Mesodermal cell (in vitro differentiated cells): ENCODE data around the gene FAM8A1.

Source experiments
- H3K27ac ChIP-seq: 2 replicates; pipeline ENCODE4 v1.7.0; 2013; ENCODE audit warnings: mild to moderate bottlenecking, low read depth, low read length, moderate library complexity; ENCODE audit not compliant: severe bottlenecking
- H3K36me3 ChIP-seq: 2 replicates; pipeline ENCODE4 v1.7.1; 2013; ENCODE audit warnings: mild to moderate bottlenecking, low read length, moderate library complexity; ENCODE audit not compliant: control insufficient read depth, insufficient read depth
- H3K4me1 ChIP-seq: one replicate; pipeline ENCODE4 v1.7.1; 2013; ENCODE audit warnings: mild to moderate bottlenecking, low read length; ENCODE audit not compliant: insufficient read depth, control insufficient read depth, poor library complexity, severe bottlenecking
- H3K4me3 ChIP-seq: 2 replicates; pipeline ENCODE4 v1.7.0; 2013; ENCODE audit warnings: low read length, control low read depth, mild to moderate bottlenecking; ENCODE audit not compliant: insufficient read depth, poor library complexity, severe bottlenecking; ENCODE audit errors: extremely low read depth
- H3K9me3 ChIP-seq: 2 replicates; pipeline ENCODE4 v1.7.1; 2013; ENCODE audit warnings: mild to moderate bottlenecking, low read length, moderate library complexity; ENCODE audit not compliant: control insufficient read depth
- WGBS, 2 experiments: methylation state at CpG; one replicate each; pipeline ENCODE4 v1.1.5; 2013; ENCODE audit warnings: missing lambda C conversion rate in 2 of 2; ENCODE audit not compliant: insufficient coverage in 2 of 2; 5-methylcytosine and 5-hydroxymethylcytosine counted together

The FAM8A1 gene

GRCh38 chr6:17601386-17601703 is 1.2 kb downstream of the FAM8A1 start:
- peaks cover 18% of the 10 kb centered on the region for H3K36me3 ChIP-seq
- 38 to 51% methylated on average over 3 to 5 of the region's 5 CpGs for WGBS, 2 experiments
- no peaks in the 10 kb centered on the region for H3K9me3 ChIP-seq
- H3K27ac ChIP-seq, result no peak overlapping the region
- no peaks in the 10 kb centered on the region for H3K4me1 ChIP-seq
- peak overlapping the region; percentile 87 for H3K4me3 ChIP-seq

- H3K9me3 ChIP-seq, result no peaks in the 10 kb centered on the region
- H3K4me1 ChIP-seq, result no peaks in the 10 kb centered on the region
- WGBS, 2 experiments, result 100% methylated on average over 1 of the region's 1 CpG; no CpG with 5 or more reads in 1 of the 2 experiments
- H3K27ac ChIP-seq, result no peak overlapping the region
- peaks cover 25% of the 10 kb centered on the region for H3K36me3 ChIP-seq
- H3K4me3 ChIP-seq, result no peak overlapping the region
Measured at GRCh38 chr6:17602888-17603287, 2.8 kb downstream of the FAM8A1 start.

GRCh38 chr6:17606606-17607005 is 6.5 kb downstream of the FAM8A1 start:
- Histone ChIP-seq H3K36me3 (peaks cover 32% of the 10 kb centered on the region), H3K9me3 (no peaks in the 10 kb centered on the region), H3K4me3 (no peak overlapping the region), H3K27ac (no peak overlapping the region), H3K4me1 (no peaks in the 10 kb centered on the region)
- WGBS, 2 experiments, result 88 to 100% methylated on average over 3 to 4 of the region's 4 CpGs

GRCh38 chr6:17610835-17611234 is 10.7 kb downstream of the FAM8A1 start:
- Histone ChIP-seq H3K36me3 (peaks cover 41% of the 10 kb centered on the region), H3K27ac (no peak overlapping the region), H3K4me3 (no peak overlapping the region), H3K9me3 (no peaks in the 10 kb centered on the region), H3K4me1 (no peaks in the 10 kb centered on the region)
- WGBS, 2 experiments, result 93 to 100% methylated on average over 2 of the region's 3 CpGs

DNA sequence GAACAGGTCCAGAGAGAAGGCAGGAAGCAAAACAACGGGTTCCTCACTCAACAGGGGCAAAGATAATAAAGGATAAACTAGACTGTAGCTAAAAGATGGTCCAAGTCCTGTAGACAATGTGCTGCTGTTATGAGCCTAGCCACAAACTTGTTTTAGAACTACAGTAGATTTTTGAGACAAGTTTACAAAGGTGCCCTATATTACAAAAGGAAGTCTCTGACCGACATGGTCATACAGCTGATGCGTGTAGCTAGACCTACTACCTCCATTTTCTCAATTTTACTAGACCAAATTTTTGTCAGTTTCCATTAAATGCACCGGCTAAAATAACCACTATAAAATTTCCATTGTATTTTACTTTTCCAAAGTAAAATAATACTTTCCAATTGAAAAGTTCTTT is 11.9 kb downstream of the FAM8A1 start:
- no peak overlapping the region for H3K27ac ChIP-seq
- peaks cover 42% of the 10 kb centered on the region for H3K36me3 ChIP-seq
- 92 to 100% methylated on average over 2 to 4 of the region's 4 CpGs for WGBS, 2 experiments
- H3K4me1 ChIP-seq, result no peaks in the 10 kb centered on the region
- H3K4me3 ChIP-seq, result no peak overlapping the region
- no peaks in the 10 kb centered on the region for H3K9me3 ChIP-seq

- WGBS, 2 experiments, result 100% methylated on average over 2 to 3 of the region's 4 CpGs
- H3K9me3 ChIP-seq, result no peaks in the 10 kb centered on the region
- H3K4me1 ChIP-seq, result no peaks in the 10 kb centered on the region
- no peak overlapping the region for H3K4me3 ChIP-seq
- H3K27ac ChIP-seq, result no peak overlapping the region
- H3K36me3 ChIP-seq, result peaks cover 68% of the 10 kb centered on the region
Measured at GRCh38 chr6:17615794-17616193, 15.7 kb downstream of the FAM8A1 start.

DNA sequence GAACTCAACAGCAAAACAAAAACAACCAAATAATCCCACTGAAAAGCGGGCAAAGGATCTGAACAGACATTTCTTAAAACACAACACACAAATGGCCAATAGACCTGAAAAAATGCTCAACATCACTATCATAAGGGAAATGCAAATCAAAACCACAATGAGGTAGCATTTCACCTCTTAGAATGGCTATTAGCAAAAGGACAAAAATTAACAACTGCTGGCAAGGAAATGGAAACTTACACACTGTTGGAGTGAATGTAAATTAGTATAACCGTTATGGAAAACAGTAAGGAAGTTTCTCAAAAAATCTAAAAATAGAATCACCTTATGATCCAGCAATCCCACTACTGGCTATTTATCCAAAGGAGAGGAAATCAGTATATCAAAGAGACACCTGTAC is 20.9 kb downstream of the FAM8A1 start:
- 67 to 100% methylated on average over 1 of the region's 2 CpGs for WGBS, 2 experiments
- Histone ChIP-seq H3K27ac (no peak overlapping the region), H3K4me3 (no peak overlapping the region), H3K9me3 (no peaks in the 10 kb centered on the region), H3K4me1 (no peaks in the 10 kb centered on the region), H3K36me3 (peaks cover 86% of the 10 kb centered on the region)

GRCh38 chr6:17622144-17622543 is 22.0 kb downstream of the FAM8A1 start:
- no peaks in the 10 kb centered on the region for H3K9me3 ChIP-seq
- no peaks in the 10 kb centered on the region for H3K4me1 ChIP-seq
- peaks cover 88% of the 10 kb centered on the region for H3K36me3 ChIP-seq
- H3K4me3 ChIP-seq, result no peak overlapping the region
- no peak overlapping the region for H3K27ac ChIP-seq
- 89 to 100% methylated on average over 4 to 5 of the region's 5 CpGs for WGBS, 2 experiments

DNA sequence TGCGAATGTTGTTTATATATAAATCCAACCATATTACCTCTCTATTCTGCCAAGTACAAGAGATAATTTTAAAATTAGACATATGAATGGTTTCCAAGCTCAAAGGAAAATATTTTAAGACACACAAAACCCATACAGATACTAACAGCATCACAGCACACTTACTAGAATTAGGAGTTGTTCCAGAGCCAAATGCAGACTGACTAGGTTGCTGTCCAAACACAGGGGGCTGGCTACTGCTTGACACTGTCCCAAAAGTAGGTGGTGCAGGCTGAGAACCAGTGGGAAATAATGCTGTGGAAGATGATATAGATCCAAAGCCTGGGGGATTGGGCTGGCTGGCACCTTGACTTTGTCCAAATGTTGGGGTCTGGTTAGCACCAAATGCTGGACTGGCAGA is 24.3 kb downstream of the FAM8A1 start:
- WGBS, 2 experiments, result no CpG with 5 or more reads among the region's 1 CpG
- Histone ChIP-seq H3K27ac (no peak overlapping the region), H3K4me1 (no peaks in the 10 kb centered on the region), H3K4me3 (no peak overlapping the region), H3K36me3 (peaks cover 89% of the 10 kb centered on the region), H3K9me3 (no peaks in the 10 kb centered on the region)

- H3K4me3 ChIP-seq, result no peak overlapping the region
- 100% methylated on average over 1 of the region's 1 CpG for WGBS, 2 experiments
- H3K27ac ChIP-seq, result no peak overlapping the region
- peaks cover 88% of the 10 kb centered on the region for H3K36me3 ChIP-seq
- H3K9me3 ChIP-seq, result no peaks in the 10 kb centered on the region
- H3K4me1 ChIP-seq, result no peaks in the 10 kb centered on the region
Measured at GRCh38 chr6:17628873-17629272, 28.8 kb downstream of the FAM8A1 start.

DNA sequence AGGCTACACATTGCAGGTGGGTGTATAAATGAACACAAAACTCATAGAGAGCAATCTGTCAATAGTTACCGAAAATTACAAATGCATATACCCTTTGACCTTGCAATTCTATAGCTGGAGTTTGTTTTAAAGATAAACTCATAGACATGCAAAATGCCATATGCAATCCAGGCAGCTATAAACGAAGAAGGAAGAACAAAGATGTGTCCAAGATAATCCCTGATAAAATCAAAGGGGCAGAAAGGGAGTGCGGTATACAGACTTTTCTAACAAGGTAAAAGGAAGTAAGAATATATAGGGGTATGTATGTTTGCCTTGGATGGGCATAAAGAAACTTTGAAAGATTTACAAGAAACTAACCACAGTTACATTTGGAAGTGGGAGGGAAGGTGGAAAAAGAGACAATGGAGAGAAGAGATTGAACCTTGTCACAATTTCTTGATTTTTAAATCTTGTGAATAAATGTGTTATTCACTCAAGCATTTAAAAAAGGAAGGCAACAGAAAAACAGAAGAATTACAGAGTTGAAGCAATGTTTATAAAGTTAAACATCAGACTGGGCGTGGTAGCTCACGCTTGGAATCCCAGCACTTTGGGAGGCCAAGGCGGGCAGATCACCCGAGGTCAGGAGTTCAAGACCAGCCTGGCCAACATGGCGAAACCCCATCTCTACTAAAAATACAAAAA is 29.9 kb downstream of the FAM8A1 start:
- no peaks in the 10 kb centered on the region for H3K4me1 ChIP-seq

More for the DNA sequence above, 29.9 kb downstream of the FAM8A1 start:
- Histone ChIP-seq H3K4me3 (no peak overlapping the region), H3K36me3 (peaks cover 88% of the 10 kb centered on the region), H3K27ac (no peak overlapping the region), H3K9me3 (no peaks in the 10 kb centered on the region)
- 86 to 96% methylated on average over 3 to 4 of the region's 8 CpGs for WGBS, 2 experiments
